HG03097 (cell line): Measurements from ENCODE around the gene GCKR.

ENCODE experiments used
- ATAC-seq: cut with Tn5 transposase; IDR thresholded peaks from one replicate; pipeline ENCODE4 v1.9.1; 2021; ENCODE audit not compliant: unreplicated experiment, low FRiP score

Gene GCKR, protein sequence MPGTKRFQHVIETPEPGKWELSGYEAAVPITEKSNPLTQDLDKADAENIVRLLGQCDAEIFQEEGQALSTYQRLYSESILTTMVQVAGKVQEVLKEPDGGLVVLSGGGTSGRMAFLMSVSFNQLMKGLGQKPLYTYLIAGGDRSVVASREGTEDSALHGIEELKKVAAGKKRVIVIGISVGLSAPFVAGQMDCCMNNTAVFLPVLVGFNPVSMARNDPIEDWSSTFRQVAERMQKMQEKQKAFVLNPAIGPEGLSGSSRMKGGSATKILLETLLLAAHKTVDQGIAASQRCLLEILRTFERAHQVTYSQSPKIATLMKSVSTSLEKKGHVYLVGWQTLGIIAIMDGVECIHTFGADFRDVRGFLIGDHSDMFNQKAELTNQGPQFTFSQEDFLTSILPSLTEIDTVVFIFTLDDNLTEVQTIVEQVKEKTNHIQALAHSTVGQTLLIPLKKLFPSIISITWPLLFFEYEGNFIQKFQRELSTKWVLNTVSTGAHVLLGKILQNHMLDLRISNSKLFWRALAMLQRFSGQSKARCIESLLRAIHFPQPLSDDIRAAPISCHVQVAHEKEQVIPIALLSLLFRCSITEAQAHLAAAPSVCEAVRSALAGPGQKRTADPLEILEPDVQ

DNA sequence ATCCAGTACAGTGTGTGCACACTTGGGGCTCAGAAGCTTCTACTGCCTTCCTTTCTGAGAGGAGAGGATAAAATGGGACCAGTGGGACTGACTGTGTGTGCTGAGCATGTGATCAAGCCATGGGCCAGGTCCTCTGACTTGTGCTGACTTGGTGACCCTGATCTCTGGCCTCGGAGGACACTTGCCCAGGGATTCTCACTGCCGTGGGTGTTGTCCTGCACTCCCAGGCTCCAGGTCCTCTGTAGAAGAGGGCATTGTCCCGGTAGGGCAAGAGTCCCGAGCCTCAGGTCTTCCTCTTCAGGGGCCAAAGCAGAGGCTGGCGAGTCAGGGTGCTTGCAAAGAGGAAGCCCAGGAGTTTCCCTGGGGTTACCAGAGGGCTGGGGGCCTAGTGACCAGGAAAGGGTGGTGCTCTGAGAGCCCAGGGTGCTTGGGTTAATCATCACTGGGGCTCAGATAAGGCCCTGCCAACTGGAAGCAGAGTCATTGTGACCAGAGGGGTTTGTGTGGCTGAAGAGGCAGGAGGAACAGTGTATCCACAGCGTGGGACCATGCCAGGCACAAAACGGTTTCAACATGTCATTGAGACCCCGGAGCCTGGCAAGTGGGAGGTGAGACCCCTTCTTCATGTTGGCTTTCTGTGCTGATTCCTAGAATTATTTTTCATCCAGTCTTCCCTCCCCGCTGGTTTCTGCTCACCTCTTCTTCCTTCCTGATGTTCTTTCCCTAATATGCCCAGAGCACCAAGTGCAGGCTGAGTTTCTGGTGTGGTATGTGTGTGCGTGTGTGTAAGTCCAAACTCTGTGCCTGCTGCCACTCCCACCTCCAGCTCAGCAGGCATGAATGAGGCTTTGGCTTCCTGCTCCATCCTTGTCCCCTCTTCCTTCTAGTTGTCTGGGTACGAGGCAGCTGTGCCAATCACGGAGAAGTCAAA, at the start of gene GCKR:
TSS of gene GCKR (plus strand) at position 483 of the 931 bp plus-strand sequence. CDS start at position 549, 66 bp downstream.
- no peak for ATAC-seq

DNA sequence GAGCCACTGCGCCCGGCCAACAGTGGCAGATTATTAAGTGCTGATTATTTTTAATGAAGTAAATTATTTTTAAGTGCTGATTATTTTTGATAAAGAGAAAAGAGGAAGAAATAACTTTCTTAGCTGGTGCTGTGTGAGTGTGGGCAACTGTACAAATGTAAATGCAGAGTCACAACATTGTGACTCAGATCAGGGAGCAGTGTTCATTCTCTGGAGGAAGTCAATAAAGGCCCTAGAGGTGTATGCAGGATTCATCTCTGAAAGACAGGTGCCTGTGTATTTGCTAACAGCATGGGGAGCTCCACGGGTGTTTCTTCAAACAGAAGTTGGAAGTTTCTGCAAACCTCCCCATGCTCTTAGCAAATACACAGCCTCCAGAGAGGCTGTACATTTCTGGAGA, 48.3 kb upstream of the GCKR start:
- no peak for ATAC-seq

DNA sequence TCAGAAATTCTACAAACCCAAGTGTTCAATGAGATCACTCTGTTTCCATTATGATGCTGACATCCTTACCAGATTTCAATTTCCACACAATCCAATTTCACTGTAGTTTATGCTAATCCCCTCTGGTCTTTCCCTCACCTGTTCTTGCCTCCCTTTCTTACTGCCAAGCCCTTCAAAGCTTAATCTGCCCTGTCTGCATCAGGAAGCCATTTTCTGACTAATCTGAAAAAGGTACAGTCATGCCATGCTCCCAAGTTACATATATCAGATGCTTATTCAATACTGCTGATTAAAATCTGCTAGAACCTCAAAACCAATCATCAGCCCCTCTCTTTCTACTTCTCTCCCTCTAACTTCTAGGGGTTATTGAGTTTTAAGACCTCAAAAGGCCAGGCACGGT, 45.5 kb upstream of the GCKR start:
- ATAC-seq: no peak

DNA sequence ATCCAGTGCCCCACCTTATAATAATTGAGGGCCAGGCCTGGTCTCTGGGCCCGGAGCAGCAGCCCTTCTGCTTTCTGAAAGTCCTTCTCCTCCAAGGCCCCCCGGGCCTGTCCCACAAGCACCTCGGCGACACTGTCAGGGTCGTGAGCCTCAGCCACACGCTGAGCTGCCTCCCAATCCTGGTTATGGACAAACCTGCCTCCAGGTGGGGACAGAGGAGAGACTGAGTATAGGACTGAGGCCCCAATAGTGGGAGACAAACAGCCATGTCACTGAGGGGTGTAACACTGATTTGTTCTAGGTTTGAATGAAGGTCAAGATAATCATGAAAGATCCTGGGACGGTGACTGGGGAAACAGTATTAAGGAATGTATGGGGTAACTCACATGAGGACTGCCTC, 42.7 kb upstream of the GCKR start:
- ATAC-seq: no peak

DNA sequence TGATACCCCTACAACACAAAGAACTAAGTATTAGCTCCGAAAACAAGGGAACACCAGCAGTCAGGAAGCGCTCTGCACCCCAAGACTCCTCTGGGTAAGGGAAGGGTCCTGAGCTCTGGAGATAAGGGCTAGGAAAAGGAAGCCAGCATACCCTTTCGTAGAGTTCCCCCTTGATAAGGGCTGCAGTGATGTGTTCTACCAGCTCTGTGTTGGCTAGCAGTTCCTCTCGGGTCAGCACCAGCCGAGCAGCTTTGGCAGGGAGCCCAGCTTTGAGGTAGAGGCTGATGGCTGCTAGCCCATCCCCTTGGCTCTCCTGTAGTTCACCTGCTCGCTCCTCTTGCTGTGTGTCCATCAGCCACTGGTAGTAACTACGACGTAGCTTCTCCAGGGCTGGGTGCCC, 35.5 kb upstream of the GCKR start:
- no peak for ATAC-seq

DNA sequence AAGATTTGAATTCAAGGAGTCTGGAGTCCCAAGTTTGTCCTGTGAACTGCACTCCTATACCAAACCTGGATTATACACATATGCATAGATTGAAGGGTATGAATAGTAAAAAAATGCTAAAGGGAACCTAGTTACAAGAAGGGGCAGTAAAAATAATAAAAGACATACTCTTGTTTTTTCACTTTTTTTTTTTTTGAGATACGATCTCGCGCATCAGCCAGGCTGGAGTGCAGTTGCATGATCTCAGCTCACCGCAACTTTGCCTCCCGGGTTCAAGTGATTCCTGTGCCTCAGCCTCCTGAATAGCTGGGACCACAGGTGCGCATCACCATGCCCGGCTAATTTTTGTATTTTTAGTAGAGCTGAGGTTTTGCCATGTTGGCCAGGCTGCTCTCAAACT, 32.2 kb upstream of the GCKR start:
- ATAC-seq: no peak

DNA sequence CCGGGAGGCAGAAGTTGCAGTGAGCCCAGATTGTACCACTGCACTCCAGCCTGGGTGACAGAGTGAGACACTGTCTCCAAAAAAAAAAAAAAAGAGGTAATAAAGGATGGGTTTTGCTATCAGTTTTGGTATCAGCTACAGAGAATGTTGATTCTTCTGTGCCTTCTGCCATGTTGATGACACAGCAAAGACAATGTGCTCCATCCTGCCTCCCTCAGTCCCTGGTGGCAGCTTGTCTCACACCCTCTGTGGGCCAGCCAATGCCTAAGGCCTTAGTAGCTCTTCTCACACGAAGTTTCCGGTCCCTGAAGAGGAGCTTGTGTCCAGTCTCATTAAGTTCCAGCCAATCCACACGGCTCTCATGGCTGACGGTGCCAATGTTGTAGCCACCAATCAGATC, 24.7 kb upstream of the GCKR start:
- no peak for ATAC-seq

DNA sequence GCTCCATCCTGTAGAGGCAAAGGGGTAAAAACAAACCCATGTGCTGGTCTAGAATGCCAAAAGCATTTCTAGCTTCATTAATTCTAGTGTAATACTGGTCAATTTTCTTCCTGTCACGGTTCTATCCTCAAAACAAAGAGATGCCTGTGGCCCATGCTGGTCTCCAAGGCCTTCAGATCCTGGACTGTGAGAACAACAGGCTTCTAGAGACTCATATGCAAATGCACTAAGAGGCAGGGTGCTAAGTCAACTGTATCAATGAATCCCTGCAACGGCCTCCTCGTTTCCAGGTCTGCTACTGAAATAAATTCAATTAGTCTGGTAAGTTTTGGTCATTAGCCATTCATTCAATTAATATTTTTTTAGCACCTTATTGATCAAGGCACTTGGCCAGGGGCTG, 11.1 kb upstream of the GCKR start:
- no peak for ATAC-seq

DNA sequence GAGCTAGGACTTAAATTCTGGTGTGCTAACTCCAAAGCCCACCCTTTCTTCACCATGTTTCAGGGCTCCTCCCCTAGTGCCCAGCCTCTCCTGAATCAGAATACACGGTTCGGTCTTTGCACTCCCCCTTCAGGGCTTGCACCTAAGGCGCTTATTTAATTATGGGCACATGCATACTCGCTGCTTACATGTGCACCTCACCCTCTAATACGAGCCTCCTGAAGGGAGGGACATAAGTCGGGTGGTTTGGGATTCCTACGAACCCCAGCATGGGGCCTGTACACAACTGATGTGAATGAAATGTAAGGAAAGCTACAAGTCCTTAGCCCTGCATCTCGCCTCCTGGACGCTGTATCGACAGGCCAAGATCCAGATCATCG, 7.5 kb upstream of the GCKR start:
- peak; percentile 15 for ATAC-seq

DNA sequence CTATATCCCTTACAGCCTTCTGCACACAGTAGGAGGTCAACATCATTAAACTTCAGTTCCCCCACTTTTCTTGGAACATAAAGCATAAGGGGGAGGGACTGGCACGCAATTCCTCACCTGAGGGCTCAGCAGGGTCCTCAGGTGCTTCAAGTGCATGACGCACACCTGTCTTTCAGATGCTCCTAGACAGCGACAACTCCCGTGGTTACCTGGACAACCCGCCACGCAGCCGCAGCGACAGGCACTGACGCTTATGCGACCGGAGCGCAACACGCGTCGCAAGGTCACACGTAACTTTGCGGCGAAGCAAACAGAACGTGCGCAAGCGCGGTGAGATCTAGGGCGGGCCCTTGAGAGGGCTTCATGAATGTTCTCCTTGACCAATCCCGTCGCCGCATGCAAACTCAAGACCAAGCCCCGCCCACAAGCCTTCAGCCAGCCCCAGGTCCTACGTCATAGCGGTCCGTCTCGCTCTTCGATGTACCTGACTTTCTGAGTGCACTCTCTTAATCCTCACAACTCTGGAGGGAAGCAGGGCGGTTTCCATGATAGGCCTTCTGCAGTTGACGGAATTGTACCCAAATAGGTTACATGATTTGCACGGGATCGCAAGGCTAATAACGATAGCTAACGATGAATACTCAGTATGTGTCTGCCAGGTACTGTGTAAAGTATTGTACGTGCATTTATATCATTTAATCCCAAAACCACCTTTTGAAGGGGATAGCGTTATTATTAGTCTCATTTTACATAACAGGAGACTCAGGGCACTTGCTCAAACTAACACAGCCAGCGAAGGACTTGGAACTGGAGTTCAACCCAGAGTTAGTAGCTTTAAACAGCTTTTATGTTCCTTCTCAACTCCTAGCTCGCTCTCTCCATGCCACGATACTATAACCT, 6.9 kb upstream of the GCKR start, which contains the start of gene IFT172:
TSS of gene IFT172 (minus strand) at position 246 of the 900 bp plus-strand sequence. CDS start at position 156, 90 bp downstream.
- peak; percentile 93 for ATAC-seq

DNA sequence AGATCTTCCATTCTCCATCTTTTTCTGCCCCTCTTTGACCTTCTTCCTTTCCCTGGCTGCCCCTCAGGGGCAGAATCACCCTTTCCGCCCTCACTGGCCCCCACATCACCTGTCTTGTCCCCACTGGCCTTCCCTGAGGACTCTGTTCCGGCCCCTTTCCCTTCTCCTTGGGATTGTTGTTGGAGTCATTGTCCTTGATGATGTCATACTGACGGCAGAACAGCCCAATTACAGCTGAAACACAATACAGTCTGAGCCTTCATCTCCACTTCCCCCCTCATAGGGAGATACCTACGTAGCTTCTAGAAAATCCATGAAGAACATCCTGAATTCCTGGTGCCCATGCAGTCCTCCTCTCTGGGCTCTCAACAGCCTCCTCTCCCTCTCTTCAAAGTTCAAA, 4.1 kb upstream of the GCKR start:
- ATAC-seq: no peak

DNA sequence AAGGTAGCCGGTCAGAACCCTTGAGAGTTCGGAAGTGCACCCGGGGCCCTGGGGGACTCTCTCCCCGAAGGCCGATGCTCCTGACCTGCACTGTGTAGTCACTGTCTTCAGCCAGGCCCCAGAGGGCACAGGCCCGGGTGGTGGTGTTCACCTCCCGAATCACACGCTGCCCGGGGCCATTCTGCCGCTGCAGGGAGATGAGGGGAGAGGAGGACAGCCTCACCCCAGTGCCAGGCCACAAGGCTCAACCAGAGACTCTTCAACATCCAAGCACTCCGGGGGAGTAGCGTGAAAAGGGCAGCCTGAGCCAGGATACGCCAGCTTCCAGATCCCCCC, 2.7 kb upstream of the GCKR start:
- no peak for ATAC-seq

DNA sequence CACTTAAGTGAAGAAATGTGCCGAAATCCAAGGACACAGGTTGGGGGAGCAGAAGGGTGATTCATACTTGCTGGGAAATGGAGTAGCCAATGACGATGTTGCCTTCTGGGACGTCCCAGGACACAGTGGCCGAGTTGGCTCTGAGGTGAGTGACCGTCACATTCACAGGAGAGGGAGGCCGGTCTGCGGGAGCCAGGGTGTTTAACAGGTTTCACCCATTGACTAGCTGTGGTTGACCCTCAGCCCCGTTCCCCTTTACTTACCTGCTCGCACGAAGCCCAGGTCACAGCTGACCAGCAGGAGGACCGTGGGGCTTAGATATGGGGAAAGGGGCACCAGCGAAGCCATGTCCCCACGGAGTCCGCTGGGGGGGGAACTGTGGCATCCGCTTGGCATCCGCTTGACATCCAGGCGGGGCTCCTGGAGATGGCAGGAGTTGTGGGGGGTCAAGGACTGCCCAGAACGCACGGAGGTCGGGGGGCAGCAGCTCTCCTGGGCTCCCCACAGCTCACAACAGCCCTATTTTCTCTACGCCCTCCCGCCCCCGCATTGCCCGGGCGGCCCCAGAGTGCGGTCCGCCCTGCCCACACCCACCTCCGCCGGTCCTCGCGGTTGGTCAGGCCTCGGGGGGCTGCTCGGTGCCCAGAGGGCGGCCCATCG, 2.2 kb upstream of the GCKR start:
- no peak for ATAC-seq

DNA sequence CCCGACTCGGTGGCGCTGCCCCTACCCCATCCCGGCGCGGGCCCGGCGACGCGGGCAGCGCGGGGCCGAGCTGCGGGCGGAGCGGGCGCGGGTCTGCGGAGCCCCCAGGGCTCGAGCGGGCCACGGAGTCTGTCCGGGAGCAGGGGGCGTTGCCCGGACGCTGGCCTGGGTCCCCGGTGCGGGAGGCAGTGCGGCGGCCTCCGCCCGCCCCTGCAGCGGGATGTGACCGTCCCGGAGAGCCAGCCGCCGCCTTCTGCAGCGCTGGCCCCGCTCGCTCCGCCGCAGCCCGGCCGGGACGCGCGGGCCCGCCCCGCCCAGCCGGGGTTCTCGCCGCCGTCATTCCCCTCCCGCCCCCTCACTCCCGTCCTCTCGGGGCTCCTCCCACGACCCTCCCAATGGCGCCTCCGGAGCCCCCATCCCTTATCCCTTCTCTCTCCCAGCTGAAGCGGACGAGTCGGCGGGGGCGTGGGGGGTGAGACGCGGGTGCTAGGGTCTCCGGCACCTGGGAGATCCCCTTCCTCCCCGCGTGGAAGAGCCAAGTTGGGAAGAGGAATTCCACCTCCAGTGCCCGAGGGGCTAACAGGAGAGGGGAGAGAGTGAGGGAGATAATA, 1.6 kb upstream of the GCKR start, which contains the start of gene FNDC4:
TSS of gene FNDC4 (minus strand) at position 257 of the 611 bp plus-strand sequence. CDS start 521 bp downstream, outside the sequence.
- ATAC-seq: no peak

DNA sequence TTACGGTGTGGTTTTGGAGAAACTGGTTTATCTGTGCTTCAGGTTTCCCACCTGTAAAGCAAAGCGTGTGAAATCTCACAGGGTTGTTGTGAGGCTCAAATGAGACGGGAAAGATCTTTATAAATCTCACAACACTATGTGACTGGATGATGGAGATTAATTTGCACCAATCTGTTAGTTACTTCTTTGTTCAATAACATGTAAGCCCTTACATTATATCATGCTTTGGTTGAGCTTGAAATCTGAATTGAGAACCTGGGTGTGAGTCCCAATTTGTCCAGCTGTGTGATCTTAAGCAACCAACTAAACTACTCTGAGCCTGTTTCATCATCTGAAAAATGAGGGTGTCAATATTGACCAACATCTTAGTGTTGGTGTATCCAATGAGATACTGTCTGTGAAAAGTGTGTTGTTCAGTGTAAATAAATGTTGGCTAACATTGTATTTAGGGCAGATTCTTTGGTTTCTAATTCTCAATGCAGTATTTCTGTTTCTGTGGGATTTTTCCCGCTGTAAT, 741 bp upstream of the GCKR start:
- no peak for ATAC-seq

DNA sequence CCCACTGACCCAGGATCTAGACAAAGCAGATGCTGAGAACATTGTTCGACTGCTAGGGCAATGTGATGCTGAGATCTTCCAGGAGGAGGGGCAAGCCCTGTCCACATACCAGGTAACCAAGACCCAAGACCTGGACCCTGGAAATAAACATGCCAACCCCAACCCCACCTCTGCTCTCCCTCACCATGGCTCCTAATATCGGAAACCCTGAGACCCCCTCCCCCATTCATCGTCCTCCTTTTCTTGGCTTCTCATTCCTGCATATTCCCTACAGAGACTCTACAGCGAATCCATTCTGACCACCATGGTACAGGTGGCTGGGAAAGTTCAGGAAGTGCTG, 619 bp downstream of the GCKR start:
- ATAC-seq: no peak

DNA sequence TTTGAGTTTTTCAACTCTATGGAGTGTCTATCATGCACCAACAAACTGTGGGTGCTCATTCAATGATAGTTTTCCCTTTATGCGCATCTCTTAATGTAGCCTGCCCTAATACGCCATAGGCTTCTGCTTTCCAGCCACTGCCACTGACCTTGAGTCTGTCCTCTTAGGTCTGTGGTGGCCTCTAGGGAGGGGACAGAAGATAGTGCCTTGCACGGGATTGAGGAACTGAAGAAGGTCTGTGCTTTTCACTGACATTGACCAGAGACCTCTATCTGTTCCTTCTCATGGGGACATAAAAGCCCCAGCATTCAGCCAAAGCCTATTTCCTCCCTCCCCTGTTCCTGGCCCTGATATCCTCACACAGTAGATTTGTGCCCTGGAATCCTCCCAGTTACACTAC, 2.3 kb downstream of the GCKR start:
- no peak for ATAC-seq

DNA sequence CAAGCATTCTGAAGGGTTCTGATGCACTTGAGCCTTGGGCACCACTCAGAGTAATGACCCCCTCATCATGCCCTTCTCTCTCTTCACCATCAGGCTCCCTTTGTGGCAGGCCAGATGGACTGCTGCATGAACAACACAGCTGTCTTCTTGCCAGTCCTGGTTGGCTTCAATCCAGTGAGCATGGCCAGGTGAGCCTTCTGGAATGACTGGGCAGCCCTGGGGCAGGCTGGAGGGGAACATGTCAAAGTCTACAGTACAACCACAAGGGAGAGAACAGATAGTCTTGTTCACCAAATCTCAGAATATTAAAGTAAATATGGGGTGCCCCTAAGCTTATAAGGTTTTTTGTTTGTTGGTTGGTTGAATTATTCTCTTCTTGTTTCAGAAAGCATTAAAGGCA, 4.4 kb downstream of the GCKR start:
- ATAC-seq: no peak

DNA sequence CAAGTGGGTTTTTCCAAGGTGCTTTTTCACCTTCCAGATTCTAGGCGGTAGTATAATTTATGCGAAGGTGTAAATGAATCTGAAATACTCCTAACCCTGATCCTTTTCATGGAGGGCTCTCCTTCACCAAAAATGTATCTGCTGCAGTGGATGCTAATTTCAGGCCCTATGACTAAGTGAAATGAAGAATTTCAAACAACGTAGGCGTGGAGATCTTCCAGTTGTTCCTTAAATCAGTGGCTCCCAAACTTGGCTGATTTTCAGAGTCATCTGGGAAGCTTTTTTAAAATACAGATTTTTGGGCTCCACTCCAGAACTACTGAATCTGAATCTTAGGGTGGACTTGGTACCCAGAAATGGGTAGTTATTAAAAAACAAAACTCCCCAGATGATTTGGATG, 5.5 kb downstream of the GCKR start:
- ATAC-seq: no peak
